Measurements from ENCODE around the gene KCTD17. TPM values are rescaled to one million over a fixed set of nuclear protein-coding genes. Genes with fewer than 3 reads are reported as not detected.

Gene KCTD17
- polyA plus RNA-seq, 2 of the 4 experiments (the other 2 are of a cell fraction): 18.7 to 37.1 TPM

- TF ChIP-seq E2F6 (IDR thresholded peaks at IDR 0.05; ENCODE audit: borderline replicate concordance, low read depth) (no peak), NPAS2 (CRISPR knock-in tag; IDR thresholded peaks at IDR 0.05; ENCODE audit: borderline replicate concordance) (no peak)
These were observed 40.5 kb downstream of the KCTD17 start (continued) for GRCh38 chr22:37091994-37092393.

- H3K27ac ChIP-seq: no peak overlapping the region
- FAIRE-seq (no peak), ATAC-seq (no peak), DNase-seq (ENCODE audit: low read depth in 1 of 2, low spot score in 1 of 2) (no peak)
- no peak overlapping the region for H3K4me3 ChIP-seq
- H3K4me1 ChIP-seq: peaks cover 19% of the 10 kb centered on the region
- TF ChIP-seq PBX3 (IDR thresholded peaks at IDR 0.05): no peak
- TF ChIP-seq NPAS2 (CRISPR knock-in tag; IDR thresholded peaks at IDR 0.05; ENCODE audit: borderline replicate concordance): no peak
- TF ChIP-seq BCL3 (IDR thresholded peaks at IDR 0.05): no peak
- TF ChIP-seq ZC3H11A (IDR thresholded peaks at IDR 0.05): no peak
- no peaks in the 10 kb centered on the region for H3K9me3 ChIP-seq
- 70% methylated on average over 4 of the region's 6 CpGs for WGBS (ENCODE audit: missing lambda C conversion rate)
- no peak overlapping the region for H3K4me2 ChIP-seq
- ChIA-PET CTCF (no interaction called here), POLR2A (no interaction called here)
These were observed 41.5 kb downstream of the KCTD17 start for GRCh38 chr22:37092997-37093396.

- FAIRE-seq (no peak), DNase-seq (ENCODE audit: low read depth in 1 of 2, low spot score in 1 of 2) (no peak), ATAC-seq (no peak)
- peaks cover 7% of the 10 kb centered on the region for H3K4me1 ChIP-seq
- 0% methylated on average over 1 of the region's 1 CpG for WGBS (ENCODE audit: missing lambda C conversion rate)
- ChIA-PET CTCF (no interaction called here), POLR2A (no interaction called here)
- no peak overlapping the region for H3K4me3 ChIP-seq
- TF ChIP-seq ZC3H11A (IDR thresholded peaks at IDR 0.05) (no peak), BHLHE40 (IDR thresholded peaks at IDR 0.05; ENCODE audit: low read depth, low read length) (no peak), CHD4 (IDR thresholded peaks at IDR 0.05; ENCODE audit: borderline replicate concordance) (no peak), GATA3 (IDR thresholded peaks at IDR 0.05; ENCODE audit: borderline replicate concordance) (no peak), USF2 (IDR thresholded peaks at IDR 0.05) (no peak), MAX (IDR thresholded peaks at IDR 0.05) (no peak), CBX2 (IDR thresholded peaks at IDR 0.05; ENCODE audit: borderline replicate concordance, low read depth) (no peak), ATOH8 (CRISPR knock-in tag; IDR thresholded peaks at IDR 0.05; ENCODE audit: low read depth) (no peak), CTCF (IDR thresholded peaks at IDR 0.05) (no peak), MYC (IDR thresholded peaks at IDR 0.05; ENCODE audit: borderline replicate concordance, low read length) (no peak), FOSL2 (IDR thresholded peaks at IDR 0.05) (no peak), FOSL2 (CRISPR knock-in tag; IDR thresholded peaks at IDR 0.05) (no peak), NFE2L2 (conservative IDR thresholded peaks at IDR 0.05; ENCODE audit: low read length) (no peak), FOSB (CRISPR knock-in tag; IDR thresholded peaks at IDR 0.05) (no peak), HDAC2 (IDR thresholded peaks at IDR 0.05) (no peak), POLR2AphosphoS2 (conservative IDR thresholded peaks at IDR 0.05; ENCODE audit: low read length) (no peak), EHF (CRISPR knock-in tag; IDR thresholded peaks at IDR 0.05) (no peak), RNF2 (IDR thresholded peaks at IDR 0.05; ENCODE audit: borderline replicate concordance, low read depth) (no peak), MAFK (IDR thresholded peaks at IDR 0.05; ENCODE audit: partially characterized antibody) (no peak)
- H3K27ac ChIP-seq: no peak overlapping the region
- no peaks in the 10 kb centered on the region for H3K9me3 ChIP-seq
- no peak overlapping the region for H3K4me2 ChIP-seq
These were observed 42.7 kb downstream of the KCTD17 start for GRCh38 chr22:37094239-37094638.

Measured in A549 (cell line).